ENCODE results near the gene CCNT2. TPM values are rescaled to one million over a fixed set of nuclear protein-coding genes. Genes with fewer than 3 reads are reported as not detected.

Gene CCNT2
- total RNA-seq, 2 experiments from 2014 or later = 32.8 to 45.1 TPM

DNA sequence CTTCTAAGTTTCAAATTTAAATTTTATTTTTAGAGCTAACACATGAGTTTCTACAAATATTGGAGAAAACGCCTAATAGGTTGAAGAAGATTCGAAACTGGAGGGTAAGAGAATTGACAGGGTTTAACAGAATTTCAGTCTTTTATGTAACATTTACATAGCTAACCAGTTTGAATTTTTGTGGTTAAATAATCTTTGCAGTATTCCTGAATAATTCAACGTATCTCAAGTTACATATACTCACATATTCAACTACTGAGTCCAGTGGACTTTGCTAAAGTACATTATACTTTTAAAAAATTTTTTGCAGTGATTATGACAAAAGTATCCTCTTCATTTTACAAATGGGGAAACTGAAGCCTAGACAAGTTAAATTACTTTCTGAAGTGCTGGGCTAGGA is 34.0 kb downstream of the CCNT2 start:
- no peak overlapping the region for H3K4me3 ChIP-seq (ENCODE audit: low read depth, low read length, poor library complexity, severe bottlenecking)
- no peaks in the 10 kb centered on the region for H3K9me3 ChIP-seq (ENCODE audit: low read length)
- peaks cover 6% of the 10 kb centered on the region; the same call in 1 of the 2 replicates for H3K79me2 ChIP-seq (ENCODE audit: insufficient read depth, low read depth, low read length)
- POLR2A ChIA-PET = interaction anchor here (0.6 kb wide), 2 partner anchors 8 to 213 kb away, joined by 3 read pairs; no protein-coding TSS in a partner anchor
- no peak for DNase-seq (ENCODE audit: low spot score)
- TF ChIP-seq EZH2phosphoT487 (IDR thresholded peaks at IDR 0.05; ENCODE audit: borderline replicate concordance, low read depth, low read length) = no peak
- TF ChIP-seq, protein P1, sequence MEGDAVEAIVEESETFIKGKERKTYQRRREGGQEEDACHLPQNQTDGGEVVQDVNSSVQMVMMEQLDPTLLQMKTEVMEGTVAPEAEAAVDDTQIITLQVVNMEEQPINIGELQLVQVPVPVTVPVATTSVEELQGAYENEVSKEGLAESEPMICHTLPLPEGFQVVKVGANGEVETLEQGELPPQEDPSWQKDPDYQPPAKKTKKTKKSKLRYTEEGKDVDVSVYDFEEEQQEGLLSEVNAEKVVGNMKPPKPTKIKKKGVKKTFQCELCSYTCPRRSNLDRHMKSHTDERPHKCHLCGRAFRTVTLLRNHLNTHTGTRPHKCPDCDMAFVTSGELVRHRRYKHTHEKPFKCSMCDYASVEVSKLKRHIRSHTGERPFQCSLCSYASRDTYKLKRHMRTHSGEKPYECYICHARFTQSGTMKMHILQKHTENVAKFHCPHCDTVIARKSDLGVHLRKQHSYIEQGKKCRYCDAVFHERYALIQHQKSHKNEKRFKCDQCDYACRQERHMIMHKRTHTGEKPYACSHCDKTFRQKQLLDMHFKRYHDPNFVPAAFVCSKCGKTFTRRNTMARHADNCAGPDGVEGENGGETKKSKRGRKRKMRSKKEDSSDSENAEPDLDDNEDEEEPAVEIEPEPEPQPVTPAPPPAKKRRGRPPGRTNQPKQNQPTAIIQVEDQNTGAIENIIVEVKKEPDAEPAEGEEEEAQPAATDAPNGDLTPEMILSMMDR (conservative IDR thresholded peaks at IDR 0.05; ENCODE audit: low read length) = no peak
- no TSS peak for BruUV-seq (replicated peaks)
- no peak overlapping the region for H3K4me2 ChIP-seq (ENCODE audit: low read length)
- no peaks in the 10 kb centered on the region for H4K20me1 ChIP-seq (ENCODE audit: insufficient read depth, low read length)
- no peaks in the 10 kb centered on the region for H3K9me2 ChIP-seq (ENCODE audit: insufficient read depth, low read length)
- intact Hi-C loops (cut with micrococcal nuclease; ENCODE audit: unreplicated experiment) = no loop called here
- no peak overlapping the region for H3K27ac ChIP-seq (ENCODE audit: low read depth, low read length, poor library complexity, severe bottlenecking)
- no peaks in the 10 kb centered on the region for H3K4me1 ChIP-seq (ENCODE audit: insufficient read depth, low read length, poor library complexity, severe bottlenecking)
- H3K36me3 ChIP-seq (ENCODE audit: insufficient read depth, low read length) = peaks cover 100% of the 10 kb centered on the region
- no peak overlapping the region for H2AFZ ChIP-seq (ENCODE audit: low read length)
- CTCF ChIA-PET (ENCODE audit: unreplicated experiment) = no interaction called here

DNA sequence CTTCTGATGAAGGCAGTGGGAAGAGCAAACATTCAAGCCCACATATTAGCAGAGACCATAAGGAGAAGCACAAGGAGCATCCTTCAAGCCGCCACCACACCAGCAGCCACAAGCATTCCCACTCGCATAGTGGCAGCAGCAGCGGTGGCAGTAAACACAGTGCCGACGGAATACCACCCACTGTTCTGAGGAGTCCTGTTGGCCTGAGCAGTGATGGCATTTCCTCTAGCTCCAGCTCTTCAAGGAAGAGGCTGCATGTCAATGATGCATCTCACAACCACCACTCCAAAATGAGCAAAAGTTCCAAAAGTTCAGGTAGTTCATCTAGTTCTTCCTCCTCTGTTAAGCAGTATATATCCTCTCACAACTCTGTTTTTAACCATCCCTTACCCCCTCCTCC is 35.4 kb downstream of the CCNT2 start:
- Histone ChIP-seq H3K27ac (ENCODE audit: low read depth, low read length, poor library complexity, severe bottlenecking) (no peak overlapping the region), H2AFZ (ENCODE audit: low read length) (no peak overlapping the region), H3K9me3 (ENCODE audit: low read length) (no peaks in the 10 kb centered on the region), H3K79me2 (ENCODE audit: insufficient read depth, low read depth, low read length) (peaks cover 6% of the 10 kb centered on the region; the same call in 1 of the 2 replicates), H3K4me2 (ENCODE audit: low read length) (no peak overlapping the region), H3K4me1 (ENCODE audit: insufficient read depth, low read length, poor library complexity, severe bottlenecking) (no peaks in the 10 kb centered on the region), H4K20me1 (ENCODE audit: insufficient read depth, low read length) (no peaks in the 10 kb centered on the region), H3K4me3 (ENCODE audit: low read depth, low read length, poor library complexity, severe bottlenecking) (no peak overlapping the region), H3K9me2 (ENCODE audit: insufficient read depth, low read length) (no peaks in the 10 kb centered on the region), H3K36me3 (ENCODE audit: insufficient read depth, low read length) (peaks cover 100% of the 10 kb centered on the region)
- ChIA-PET POLR2A (no interaction called here), CTCF (ENCODE audit: unreplicated experiment) (no interaction called here)
- intact Hi-C loops (cut with micrococcal nuclease; ENCODE audit: unreplicated experiment) = no loop called here
- no peak for DNase-seq (ENCODE audit: low spot score)
- BruUV-seq (replicated peaks) = no TSS peak
- no peak for TF ChIP-seq EZH2phosphoT487 (IDR thresholded peaks at IDR 0.05; ENCODE audit: borderline replicate concordance, low read depth, low read length)
- TF ChIP-seq, protein P1 (conservative IDR thresholded peaks at IDR 0.05; ENCODE audit: low read length) = no peak

GRCh38 chr2:134955744-134956143 is 37.1 kb downstream of the CCNT2 start:
- Histone ChIP-seq H3K79me2 (ENCODE audit: insufficient read depth, low read depth, low read length) (no peaks in the 10 kb centered on the region; the same call in 1 of the 2 replicates), H2AFZ (ENCODE audit: low read length) (no peak overlapping the region), H4K20me1 (ENCODE audit: insufficient read depth, low read length) (no peaks in the 10 kb centered on the region), H3K9me2 (ENCODE audit: insufficient read depth, low read length) (no peaks in the 10 kb centered on the region), H3K27ac (ENCODE audit: low read depth, low read length, poor library complexity, severe bottlenecking) (no peak overlapping the region), H3K36me3 (ENCODE audit: insufficient read depth, low read length) (peaks cover 84% of the 10 kb centered on the region), H3K9me3 (ENCODE audit: low read length) (no peaks in the 10 kb centered on the region), H3K4me1 (ENCODE audit: insufficient read depth, low read length, poor library complexity, severe bottlenecking) (no peaks in the 10 kb centered on the region), H3K4me3 (ENCODE audit: low read depth, low read length, poor library complexity, severe bottlenecking) (no peak overlapping the region), H3K4me2 (ENCODE audit: low read length) (no peak overlapping the region)
- no peak for TF ChIP-seq EZH2phosphoT487 (IDR thresholded peaks at IDR 0.05; ENCODE audit: borderline replicate concordance, low read depth, low read length)
- TF ChIP-seq, protein P1 (conservative IDR thresholded peaks at IDR 0.05; ENCODE audit: low read length) = no peak
- ChIA-PET CTCF (ENCODE audit: unreplicated experiment) (no interaction called here), POLR2A (interaction anchor here (0.6 to 0.7 kb wide), 2 partner anchors 232 to 585 kb away, joined by 3 read pairs; no protein-coding TSS in a partner anchor)
- no peak for DNase-seq (ENCODE audit: low spot score)
- BruUV-seq (replicated peaks) = no TSS peak
- intact Hi-C loops (cut with micrococcal nuclease; ENCODE audit: unreplicated experiment) = no loop called here

Data from OCI-LY7 (cell line).